Breast epithelium (tissue), 4 donors: ENCODE measurements around the gene HOXD13. TPM values are rescaled to one million over a fixed set of nuclear protein-coding genes. Genes with fewer than 3 reads are reported as not detected.

ENCODE experiments used
- DNase-seq, 2 donors: peaks; one replicate each; pipeline ENCODE4 v3.0.0-alpha.2; 2019; ENCODE audit warnings: low spot score in 2 of 2
- H3K27ac ChIP-seq, 2 donors: fragments of 200-600 bp; sonication (generic) in 1 of 2; one replicate each; pipeline ENCODE4 v1.5.1; 2016 to 2019; ENCODE audit warnings: mild to moderate bottlenecking in 1 of 2
- H3K27me3 ChIP-seq, 2 donors: fragments of 200-600 bp; sonication (generic) in 1 of 2; one replicate each; pipeline versions ENCODE4 v1.5.1 to v1.6.0; 2017 to 2019; ENCODE audit warnings: control low read depth in 1 of 2, mild to moderate bottlenecking in 1 of 2
- H3K36me3 ChIP-seq: fragments of 200-600 bp; one replicate; pipeline ENCODE4 v1.5.1; 2019
- H3K4me1 ChIP-seq, 2 donors: fragments of 200-600 bp; sonication (generic); one replicate each; pipeline ENCODE4 v1.5.1; 2016 to 2019; ENCODE audit warnings: control low read depth in 1 of 2
- H3K4me3 ChIP-seq, 3 donors: fragments of 200-600 bp; sonication (generic); 1 replicate in 2 of 3; 2 replicates in 1 of 3; pipeline ENCODE4 v1.5.1; 2016 to 2019; ENCODE audit warnings: mild to moderate bottlenecking in 3 of 3, moderate library complexity in 2 of 3
- H3K9me3 ChIP-seq, 2 donors: fragments of 200-600 bp; sonication (generic) in 1 of 2; one replicate each; pipeline ENCODE4 v1.5.1; 2016 to 2019; ENCODE audit warnings: control low read depth in 1 of 2
- POLR2A ChIP-seq: fragments of 450-650 bp; IDR thresholded peaks from one replicate; pipeline ENCODE4 v1.6.1; 2016; ENCODE audit warnings: antibody characterized with exemption, mild to moderate bottlenecking, moderate library complexity
- POLR2AphosphoS5 ChIP-seq, 3 donors: sonication (generic); formaldehyde crosslinking; IDR thresholded peaks; one replicate each; pipeline ENCODE4 v1.6.1; 2017; ENCODE audit warnings: antibody characterized with exemption in 3 of 3
- intact Hi-C: fragments of 100-400 bp; cut with DNase I; formaldehyde crosslinking; loops from one replicate; pipeline ENCODE4 v1.15.1; 2023; ENCODE audit warnings: low total_unique reads
- total RNA-seq, 3 donors: library from RNA; depleted of rRNA; stranded (reverse); fragments of >200 nt; gene quantifications; one replicate each; pipeline ENCODE4 v1.1.0, GENCODE V29; 2016
- TF ChIP-seq, protein P1 (sequence below), 3 donors: fragments of 450-650 bp; IDR thresholded peaks; one replicate each; pipeline ENCODE4 v1.5.1; 2016 to 2017; ENCODE audit warnings: antibody characterized with exemption in 3 of 3, mild to moderate bottlenecking in 3 of 3, moderate library complexity in 3 of 3

Gene HOXD13
- total RNA-seq, 3 donors from 2014 or later, result not detected

DNA sequence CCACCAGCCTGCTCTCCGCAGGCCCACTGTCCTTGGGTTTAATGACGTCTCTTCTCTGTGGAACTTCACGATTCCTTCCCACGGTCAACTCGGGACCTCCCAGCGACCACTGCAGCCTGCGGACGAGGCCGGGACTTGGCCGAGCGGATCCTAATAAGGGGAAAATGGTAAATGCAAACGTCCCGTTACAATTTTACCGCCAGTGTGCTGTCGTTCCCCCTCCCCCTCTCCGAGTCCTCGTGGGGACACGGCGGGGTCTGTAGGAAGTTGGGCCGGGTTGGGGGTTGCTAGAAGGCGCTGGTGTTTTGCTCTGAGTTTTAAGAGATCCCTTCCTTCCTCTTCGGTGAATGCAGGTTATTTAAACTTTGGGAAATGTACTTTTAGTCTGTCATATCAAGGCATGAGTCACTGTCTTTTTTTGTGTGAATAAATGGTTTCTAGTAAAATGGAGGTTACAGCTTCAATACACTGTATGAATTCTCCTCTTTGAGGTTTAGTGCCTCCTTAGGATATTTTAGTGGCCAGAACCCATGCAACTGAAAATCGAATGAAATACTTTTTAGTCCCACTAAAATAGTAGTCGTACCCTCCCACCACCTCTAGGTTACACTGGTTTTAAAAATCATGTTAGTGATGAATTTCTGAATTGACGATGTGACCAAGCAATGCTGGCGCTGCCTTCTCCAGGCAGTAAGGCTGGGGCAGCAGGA is 16.8 kb downstream of the HOXD13 start:
- no peak for DNase-seq
- Histone ChIP-seq H3K27me3 (peaks cover 27 to 98% of the 10 kb centered on the region in 2 donors), H3K36me3 (no peaks in the 10 kb centered on the region), H3K9me3 (no peaks in the 10 kb centered on the region), H3K4me3 (peak overlapping the region in 1 of 3 donors; percentile 68), H3K4me1 (peaks cover 0 to 4% of the 10 kb centered on the region in 2 donors), H3K27ac (no peak overlapping the region)
- intact Hi-C loops, result no loop called here
- TF ChIP-seq, protein P1, sequence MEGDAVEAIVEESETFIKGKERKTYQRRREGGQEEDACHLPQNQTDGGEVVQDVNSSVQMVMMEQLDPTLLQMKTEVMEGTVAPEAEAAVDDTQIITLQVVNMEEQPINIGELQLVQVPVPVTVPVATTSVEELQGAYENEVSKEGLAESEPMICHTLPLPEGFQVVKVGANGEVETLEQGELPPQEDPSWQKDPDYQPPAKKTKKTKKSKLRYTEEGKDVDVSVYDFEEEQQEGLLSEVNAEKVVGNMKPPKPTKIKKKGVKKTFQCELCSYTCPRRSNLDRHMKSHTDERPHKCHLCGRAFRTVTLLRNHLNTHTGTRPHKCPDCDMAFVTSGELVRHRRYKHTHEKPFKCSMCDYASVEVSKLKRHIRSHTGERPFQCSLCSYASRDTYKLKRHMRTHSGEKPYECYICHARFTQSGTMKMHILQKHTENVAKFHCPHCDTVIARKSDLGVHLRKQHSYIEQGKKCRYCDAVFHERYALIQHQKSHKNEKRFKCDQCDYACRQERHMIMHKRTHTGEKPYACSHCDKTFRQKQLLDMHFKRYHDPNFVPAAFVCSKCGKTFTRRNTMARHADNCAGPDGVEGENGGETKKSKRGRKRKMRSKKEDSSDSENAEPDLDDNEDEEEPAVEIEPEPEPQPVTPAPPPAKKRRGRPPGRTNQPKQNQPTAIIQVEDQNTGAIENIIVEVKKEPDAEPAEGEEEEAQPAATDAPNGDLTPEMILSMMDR (IDR thresholded peaks at IDR 0.05), result no peak
- TF ChIP-seq POLR2A, result no peak
- no peak for TF ChIP-seq POLR2AphosphoS5 (IDR thresholded peaks at IDR 0.05)

DNA sequence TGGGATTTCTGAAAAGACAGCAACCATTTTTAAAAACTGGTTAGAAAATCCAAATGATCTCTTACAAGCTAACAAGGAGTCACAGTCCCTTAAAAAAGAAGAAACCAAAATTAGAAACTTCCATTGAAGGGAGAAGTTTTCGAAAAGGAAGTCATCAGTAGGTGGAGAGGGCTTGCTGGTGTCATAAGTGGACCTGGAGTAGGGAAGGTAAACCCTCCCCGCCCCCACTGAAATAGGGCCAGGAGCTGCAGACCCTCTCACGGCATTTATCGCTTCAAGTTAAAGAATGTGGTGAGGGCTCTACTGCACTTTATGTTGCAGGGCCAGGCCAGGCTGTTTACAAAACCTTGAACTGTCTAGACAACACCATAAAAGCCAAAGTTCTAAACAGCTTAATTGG is 17.4 kb downstream of the HOXD13 start:
- Histone ChIP-seq H3K4me3 (no peak overlapping the region), H3K9me3 (no peaks in the 10 kb centered on the region), H3K36me3 (no peaks in the 10 kb centered on the region), H3K4me1 (peaks cover 0 to under 1% of the 10 kb centered on the region in 2 donors), H3K27me3 (peaks cover 22 to 98% of the 10 kb centered on the region in 2 donors), H3K27ac (no peak overlapping the region)
- no peak for DNase-seq
- TF ChIP-seq, protein P1 (IDR thresholded peaks at IDR 0.05), result no peak
- TF ChIP-seq POLR2A (no peak), POLR2AphosphoS5 (IDR thresholded peaks at IDR 0.05) (no peak)
- intact Hi-C loops, result no loop called here

DNA sequence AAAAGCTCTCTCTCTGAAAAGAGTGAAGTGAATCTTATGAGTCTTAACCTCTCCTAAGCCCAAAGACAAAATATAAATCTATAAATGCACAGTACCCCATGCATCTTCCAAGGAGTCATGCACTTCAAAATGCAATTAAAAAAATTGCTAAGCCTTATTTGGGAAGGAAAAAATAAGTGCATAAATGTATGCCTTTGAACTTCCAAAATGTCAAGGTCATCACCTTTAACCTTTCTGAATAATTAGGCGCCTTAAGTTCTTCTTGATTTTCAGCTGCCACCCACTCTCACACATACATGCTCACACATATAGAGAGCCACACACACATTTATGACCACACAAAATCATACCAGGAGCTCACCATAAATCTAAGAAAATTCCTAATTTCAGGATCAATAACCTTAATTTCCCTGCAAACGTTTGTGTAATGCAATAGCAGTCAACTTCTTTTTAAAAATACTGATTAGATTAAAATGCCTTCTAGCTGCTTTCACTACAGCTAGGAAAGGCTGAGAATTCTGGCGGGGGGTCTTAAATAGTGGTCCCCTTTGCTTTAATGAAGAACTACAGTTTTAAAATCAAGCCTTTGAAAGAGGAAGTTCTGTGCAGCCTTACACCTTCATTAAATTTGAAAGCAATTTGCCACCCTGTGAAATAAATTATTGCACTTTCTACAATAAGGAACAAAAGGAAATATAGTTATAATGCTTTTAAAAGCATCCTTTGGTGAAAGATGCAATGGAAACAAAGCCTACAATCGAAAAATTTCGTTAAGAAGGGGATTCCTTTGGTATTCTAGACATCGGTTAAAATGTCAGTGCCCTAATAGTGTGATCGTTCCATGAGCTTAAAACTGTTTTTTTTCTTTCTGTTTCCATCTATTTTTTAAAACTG is 18.1 kb downstream of the HOXD13 start:
- Histone ChIP-seq H3K4me3 (peak overlapping the region in 1 of 3 donors; percentile 22), H3K36me3 (no peaks in the 10 kb centered on the region), H3K27ac (no peak overlapping the region), H3K9me3 (no peaks in the 10 kb centered on the region), H3K4me1 (no peaks in the 10 kb centered on the region), H3K27me3 (peaks cover 16 to 98% of the 10 kb centered on the region in 2 donors)
- TF ChIP-seq POLR2A, result no peak
- TF ChIP-seq POLR2AphosphoS5 (IDR thresholded peaks at IDR 0.05), result no peak
- TF ChIP-seq, protein P1 (IDR thresholded peaks at IDR 0.05), result no peak
- no peak for DNase-seq
- intact Hi-C loops, result no loop called here

DNA sequence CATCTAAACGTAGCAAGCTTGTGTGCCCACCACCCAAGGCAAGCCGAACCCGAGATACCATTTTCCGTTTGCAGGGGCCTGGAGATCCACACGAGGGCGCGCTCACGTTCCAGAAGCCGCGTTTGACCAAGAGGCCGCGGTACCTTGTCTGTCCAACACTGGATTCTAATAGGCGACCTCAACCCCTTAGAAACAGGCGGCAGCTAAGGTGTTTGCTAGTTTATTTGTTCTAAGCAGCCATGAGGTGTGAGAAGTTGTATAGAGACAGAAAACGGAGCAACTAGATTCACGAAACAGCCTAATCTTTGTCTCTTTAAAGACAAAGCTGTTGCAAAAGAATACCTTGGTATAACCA is 18.8 kb downstream of the HOXD13 start:
- DNase-seq, result peak in 1 of 2 donors; percentile 52
- H3K36me3 ChIP-seq, result no peaks in the 10 kb centered on the region
- H3K27me3 ChIP-seq, result peaks cover 20 to 98% of the 10 kb centered on the region in 2 donors
- TF ChIP-seq POLR2AphosphoS5 (IDR thresholded peaks at IDR 0.05) (peak in 1 of 3 donors; percentile 31), POLR2A (no peak)
- TF ChIP-seq, protein P1 (IDR thresholded peaks at IDR 0.05), result peak in 1 of 3 donors; percentile 16
- no peaks in the 10 kb centered on the region for H3K4me1 ChIP-seq
- no peak overlapping the region for H3K27ac ChIP-seq
- intact Hi-C loops, result no loop called here
- H3K9me3 ChIP-seq, result no peaks in the 10 kb centered on the region
- H3K4me3 ChIP-seq, result peak overlapping the region in 1 of 3 donors; percentile 22
